ENCODE results near the gene ENDOV. TPM values are rescaled to one million over a fixed set of nuclear protein-coding genes. Genes with fewer than 3 reads are reported as not detected.

The ENDOV gene
- total RNA-seq, 1 donor = 17.8 TPM

DNA sequence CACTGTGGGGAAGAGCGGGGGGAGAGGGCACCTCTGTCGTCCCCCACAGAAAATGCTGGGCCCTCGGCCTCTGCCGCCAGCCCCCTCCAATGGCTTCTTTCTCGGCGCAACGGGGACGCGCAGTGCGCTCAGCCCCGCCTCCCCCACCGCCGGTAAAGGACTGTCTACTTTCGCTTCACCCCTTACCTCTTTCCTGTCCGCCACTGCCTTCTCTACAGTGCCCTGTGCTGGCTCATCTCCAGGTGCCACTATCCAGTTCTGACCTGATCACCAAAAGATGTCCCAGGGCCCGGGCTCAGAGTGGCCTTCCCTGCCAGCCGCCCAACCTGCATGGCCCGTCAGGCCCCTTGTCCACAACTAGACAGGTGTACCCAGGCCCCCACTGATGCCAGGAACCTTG lies 7.3 kb downstream of the ENDOV start:
- TF ChIP-seq, protein P1, sequence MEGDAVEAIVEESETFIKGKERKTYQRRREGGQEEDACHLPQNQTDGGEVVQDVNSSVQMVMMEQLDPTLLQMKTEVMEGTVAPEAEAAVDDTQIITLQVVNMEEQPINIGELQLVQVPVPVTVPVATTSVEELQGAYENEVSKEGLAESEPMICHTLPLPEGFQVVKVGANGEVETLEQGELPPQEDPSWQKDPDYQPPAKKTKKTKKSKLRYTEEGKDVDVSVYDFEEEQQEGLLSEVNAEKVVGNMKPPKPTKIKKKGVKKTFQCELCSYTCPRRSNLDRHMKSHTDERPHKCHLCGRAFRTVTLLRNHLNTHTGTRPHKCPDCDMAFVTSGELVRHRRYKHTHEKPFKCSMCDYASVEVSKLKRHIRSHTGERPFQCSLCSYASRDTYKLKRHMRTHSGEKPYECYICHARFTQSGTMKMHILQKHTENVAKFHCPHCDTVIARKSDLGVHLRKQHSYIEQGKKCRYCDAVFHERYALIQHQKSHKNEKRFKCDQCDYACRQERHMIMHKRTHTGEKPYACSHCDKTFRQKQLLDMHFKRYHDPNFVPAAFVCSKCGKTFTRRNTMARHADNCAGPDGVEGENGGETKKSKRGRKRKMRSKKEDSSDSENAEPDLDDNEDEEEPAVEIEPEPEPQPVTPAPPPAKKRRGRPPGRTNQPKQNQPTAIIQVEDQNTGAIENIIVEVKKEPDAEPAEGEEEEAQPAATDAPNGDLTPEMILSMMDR (IDR thresholded peaks at IDR 0.05; ENCODE audit: insufficient read depth, low read length) = no peak
- DNase-seq (ENCODE audit: low read depth) = no peak
- no peak overlapping the region for H3K4me3 ChIP-seq (ENCODE audit: low read depth, low read length)

- no peak overlapping the region for H3K4me3 ChIP-seq (ENCODE audit: low read depth, low read length)
- DNase-seq (ENCODE audit: low read depth) = no peak
- TF ChIP-seq, protein P1 (IDR thresholded peaks at IDR 0.05; ENCODE audit: insufficient read depth, low read length) = no peak
Observed at GRCh38 chr17:80422981-80423380, 8.0 kb downstream of the ENDOV start.

GRCh38 chr17:80423536-80424225 lies 8.7 kb downstream of the ENDOV start:
- no peak for DNase-seq (ENCODE audit: low read depth)
- TF ChIP-seq, protein P1 (IDR thresholded peaks at IDR 0.05; ENCODE audit: insufficient read depth, low read length) = no peak
- no peak overlapping the region for H3K4me3 ChIP-seq (ENCODE audit: low read depth, low read length)

GRCh38 chr17:80424261-80424660 lies 9.3 kb downstream of the ENDOV start:
- TF ChIP-seq, protein P1 (IDR thresholded peaks at IDR 0.05; ENCODE audit: insufficient read depth, low read length) = no peak
- H3K4me3 ChIP-seq (ENCODE audit: low read depth, low read length) = no peak overlapping the region
- DNase-seq (ENCODE audit: low read depth) = no peak

DNA sequence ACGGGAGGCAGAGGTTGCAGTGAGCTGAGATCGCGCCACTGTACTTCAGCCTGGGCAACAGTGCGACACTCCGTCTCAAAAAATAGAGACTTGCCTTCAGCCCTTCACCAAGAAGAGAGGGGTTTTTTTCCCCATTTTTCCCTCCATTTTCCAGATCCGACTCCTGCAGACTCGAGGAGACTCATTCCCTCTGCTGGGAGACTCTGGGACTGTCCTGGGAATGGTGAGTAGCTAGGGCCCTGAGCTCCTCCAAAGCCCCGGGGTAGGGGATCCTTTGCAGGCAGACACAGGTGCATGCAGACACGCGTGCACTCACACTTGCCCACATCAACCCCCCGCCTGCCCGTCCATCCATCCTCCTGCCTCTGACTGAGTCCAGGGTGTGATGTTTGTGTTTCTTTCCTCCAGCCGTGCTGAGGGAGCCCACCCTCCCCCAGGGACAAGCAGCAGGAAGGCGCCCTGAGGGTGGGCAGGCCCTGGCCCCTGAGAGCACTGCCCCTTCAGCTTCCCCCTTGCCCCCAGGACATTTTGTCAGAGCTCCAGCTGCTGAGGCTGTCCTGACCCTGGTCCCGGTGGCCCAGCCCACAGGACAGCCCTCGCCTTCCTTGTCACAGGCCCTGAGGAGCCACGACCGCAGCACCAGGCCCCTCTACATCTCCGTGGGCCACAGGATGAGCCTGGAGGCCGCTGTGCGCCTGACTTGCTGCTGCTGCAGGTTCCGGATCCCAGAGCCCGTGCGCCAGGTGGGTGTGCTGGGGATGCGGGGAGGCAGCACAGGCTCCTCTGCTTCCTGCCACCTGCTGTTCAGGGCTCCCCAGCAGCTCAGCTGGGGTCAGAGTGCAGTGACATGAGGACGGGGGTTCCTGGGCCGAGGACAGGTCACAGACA lies 10.2 kb downstream of the ENDOV start:
- DNase-seq (ENCODE audit: low read depth) = no peak
- TF ChIP-seq, protein P1 (IDR thresholded peaks at IDR 0.05; ENCODE audit: insufficient read depth, low read length) = no peak
- H3K4me3 ChIP-seq (ENCODE audit: low read depth, low read length) = no peak overlapping the region

GRCh38 chr17:80425835-80426426 lies 11.0 kb downstream of the ENDOV start:
- DNase-seq (ENCODE audit: low read depth) = no peak
- TF ChIP-seq, protein P1 (IDR thresholded peaks at IDR 0.05; ENCODE audit: insufficient read depth, low read length) = no peak
- no peak overlapping the region for H3K4me3 ChIP-seq (ENCODE audit: low read depth, low read length)
